KMS-11 (cell line): ENCODE measurements around the gene ELFN2.
A peak's percentile ranks its signal among the peaks of the same experiment; 100 is the strongest.

Experiments
- H2AFZ ChIP-seq: fragments of 200-600 bp; sonication (generic); 2 replicates; pipeline ENCODE4 v1.6.1; 2016; ENCODE audit warnings: antibody characterized with exemption, mixed run types, low read depth
- H3K27ac ChIP-seq: fragments of 200-600 bp; sonication (generic); 2 replicates; pipeline ENCODE4 v1.6.1; 2016; ENCODE audit warnings: mild to moderate bottlenecking, mixed run types
- H3K27me3 ChIP-seq: fragments of 200-600 bp; sonication (generic); 2 replicates; pipeline ENCODE4 v1.6.1; 2017; ENCODE audit warnings: mild to moderate bottlenecking, low read depth, mixed run types, moderate library complexity; ENCODE audit not compliant: insufficient read depth
- H3K36me3 ChIP-seq: fragments of 200-600 bp; sonication (generic); 2 replicates; pipeline ENCODE4 v1.6.1; 2017; ENCODE audit warnings: mild to moderate bottlenecking, mixed run types; ENCODE audit not compliant: insufficient read depth
- H3K4me1 ChIP-seq: fragments of 200-600 bp; sonication (generic); 2 replicates; pipeline ENCODE4 v1.6.1; 2016; ENCODE audit warnings: mild to moderate bottlenecking, low read depth, mixed run types; ENCODE audit not compliant: poor library complexity, severe bottlenecking
- H3K4me2 ChIP-seq: fragments of 200-600 bp; sonication (generic); 2 replicates; pipeline ENCODE4 v1.7.0; 2016; ENCODE audit warnings: mild to moderate bottlenecking, mixed run types
- H3K4me3 ChIP-seq: fragments of 200-600 bp; sonication (generic); IDR thresholded peaks from 2 replicates; pipeline ENCODE4 v1.6.1; 2017; ENCODE audit warnings: low read depth, low read length, mixed read lengths; ENCODE audit not compliant: insufficient read depth
- H3K79me2 ChIP-seq: fragments of 200-600 bp; sonication (generic); 2 replicates; pipeline ENCODE4 v1.6.1; 2016; ENCODE audit warnings: low read depth, mixed run types; ENCODE audit not compliant: insufficient read depth
- H3K9ac ChIP-seq: fragments of 200-600 bp; sonication (generic); 2 replicates; pipeline ENCODE4 v1.6.1; 2016; ENCODE audit warnings: mild to moderate bottlenecking, mixed run types
- H4K20me1 ChIP-seq: fragments of 200-600 bp; sonication (generic); 2 replicates; pipeline ENCODE4 v1.6.1; 2016; ENCODE audit warnings: mild to moderate bottlenecking, mixed run types; ENCODE audit not compliant: insufficient read depth
- TF ChIP-seq, protein P1 (sequence below): fragments of 200-600 bp; sonication (generic); conservative IDR thresholded peaks from 2 replicates; pipeline ENCODE4 v1.6.1; 2017; ENCODE audit warnings: low read depth, mild to moderate bottlenecking, antibody characterized with exemption, low read length, moderate library complexity, mixed read lengths

ELFN2 gene

GRCh38 chr22:37431801-37432707 lies 4.8 kb upstream of the ELFN2 start:
- Histone ChIP-seq H3K4me1 (peaks cover 15% of the 10 kb centered on the region), H3K4me2 (peak overlapping the region; percentile 12; the same call in 1 of the 2 replicates), H3K27me3 (peaks cover 24% of the 10 kb centered on the region), H2AFZ (peak overlapping the region; percentile 9; the same call in 1 of the 2 replicates), H4K20me1 (no peaks in the 10 kb centered on the region), H3K9ac (no peak overlapping the region), H3K27ac (no peak overlapping the region; the same call in 1 of the 2 replicates), H3K79me2 (no peaks in the 10 kb centered on the region), H3K36me3 (no peaks in the 10 kb centered on the region), H3K4me3 (no peak overlapping the region)
- TF ChIP-seq, protein P1, sequence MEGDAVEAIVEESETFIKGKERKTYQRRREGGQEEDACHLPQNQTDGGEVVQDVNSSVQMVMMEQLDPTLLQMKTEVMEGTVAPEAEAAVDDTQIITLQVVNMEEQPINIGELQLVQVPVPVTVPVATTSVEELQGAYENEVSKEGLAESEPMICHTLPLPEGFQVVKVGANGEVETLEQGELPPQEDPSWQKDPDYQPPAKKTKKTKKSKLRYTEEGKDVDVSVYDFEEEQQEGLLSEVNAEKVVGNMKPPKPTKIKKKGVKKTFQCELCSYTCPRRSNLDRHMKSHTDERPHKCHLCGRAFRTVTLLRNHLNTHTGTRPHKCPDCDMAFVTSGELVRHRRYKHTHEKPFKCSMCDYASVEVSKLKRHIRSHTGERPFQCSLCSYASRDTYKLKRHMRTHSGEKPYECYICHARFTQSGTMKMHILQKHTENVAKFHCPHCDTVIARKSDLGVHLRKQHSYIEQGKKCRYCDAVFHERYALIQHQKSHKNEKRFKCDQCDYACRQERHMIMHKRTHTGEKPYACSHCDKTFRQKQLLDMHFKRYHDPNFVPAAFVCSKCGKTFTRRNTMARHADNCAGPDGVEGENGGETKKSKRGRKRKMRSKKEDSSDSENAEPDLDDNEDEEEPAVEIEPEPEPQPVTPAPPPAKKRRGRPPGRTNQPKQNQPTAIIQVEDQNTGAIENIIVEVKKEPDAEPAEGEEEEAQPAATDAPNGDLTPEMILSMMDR = no peak

- Histone ChIP-seq H3K79me2 (no peaks in the 10 kb centered on the region), H3K36me3 (no peaks in the 10 kb centered on the region), H3K27ac (no peak overlapping the region), H3K9ac (no peak overlapping the region), H3K4me2 (no peak overlapping the region), H3K4me3 (no peak overlapping the region), H3K4me1 (peaks cover 18% of the 10 kb centered on the region), H2AFZ (no peak overlapping the region), H4K20me1 (no peaks in the 10 kb centered on the region), H3K27me3 (peaks cover 27% of the 10 kb centered on the region)
- TF ChIP-seq, protein P1 = no peak
These were observed 4.1 kb upstream of the ELFN2 start for GRCh38 chr22:37431366-37431765.

DNA sequence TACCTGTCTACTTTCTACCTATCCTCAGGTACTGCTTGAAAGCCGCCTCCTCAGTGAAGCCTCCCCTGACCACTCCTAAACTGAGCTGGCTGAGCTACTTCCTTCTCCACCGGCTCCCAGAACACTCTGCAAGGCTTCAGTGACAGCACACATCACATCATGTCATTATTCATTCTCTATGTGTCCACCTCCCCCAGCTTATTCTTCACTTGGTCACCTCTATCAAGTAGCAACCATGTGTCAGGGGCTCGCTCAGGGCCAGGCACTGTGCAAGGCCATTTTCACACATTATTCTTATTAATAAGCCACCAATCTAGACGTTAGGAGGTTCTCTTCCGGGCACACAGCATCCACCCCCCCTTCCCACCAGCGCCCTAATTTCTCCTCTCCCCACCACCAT lies 3.7 kb upstream of the ELFN2 start:
- H3K4me2 ChIP-seq = no peak overlapping the region
- no peaks in the 10 kb centered on the region for H4K20me1 ChIP-seq
- H3K4me1 ChIP-seq = peaks cover 23% of the 10 kb centered on the region
- no peak overlapping the region for H3K9ac ChIP-seq
- TF ChIP-seq, protein P1 = no peak
- H2AFZ ChIP-seq = no peak overlapping the region
- H3K4me3 ChIP-seq = no peak overlapping the region
- H3K79me2 ChIP-seq = no peaks in the 10 kb centered on the region
- peaks cover 23% of the 10 kb centered on the region for H3K27me3 ChIP-seq
- no peaks in the 10 kb centered on the region for H3K36me3 ChIP-seq
- H3K27ac ChIP-seq = no peak overlapping the region

- Histone ChIP-seq H3K9ac (no peak overlapping the region), H3K79me2 (no peaks in the 10 kb centered on the region), H3K27ac (no peak overlapping the region), H3K36me3 (no peaks in the 10 kb centered on the region), H3K4me2 (no peak overlapping the region), H2AFZ (no peak overlapping the region), H4K20me1 (no peaks in the 10 kb centered on the region), H3K4me3 (no peak overlapping the region), H3K4me1 (peaks cover 30% of the 10 kb centered on the region), H3K27me3 (peaks cover 33% of the 10 kb centered on the region)
- TF ChIP-seq, protein P1 = peak; percentile 83
These were observed 1.6 kb upstream of the ELFN2 start for GRCh38 chr22:37428649-37429586.
